Body of pancreas (tissue), 4 donors: ENCODE results near the gene ZCCHC7.

Source experiments
- CTCF ChIP-seq, 7 experiments: fragments of 450-650 bp in 4 of 7; fragments of 200-600 bp in 3 of 7; sonication (generic) in 3 of 7; IDR thresholded peaks; one replicate each; pipeline ENCODE4 v1.5.1; 2016 to 2019; ENCODE audit warnings: antibody characterized with exemption in 7 of 7
- POLR2A ChIP-seq, 3 donors: fragments of 450-650 bp; IDR thresholded peaks; one replicate each; pipeline ENCODE4 v1.6.1; 2016; ENCODE audit warnings: antibody characterized with exemption in 3 of 3, mild to moderate bottlenecking in 2 of 3

GRCh38 chr9:37152365-37152764, 32.0 kb downstream of the ZCCHC7 start:
- no peak for TF ChIP-seq CTCF (IDR thresholded peaks at IDR 0.05)
- TF ChIP-seq POLR2A (IDR thresholded peaks at IDR 0.05), result no peak
